GM20431 (cell line): Measurements from ENCODE around the gene NRAS.

ENCODE experiments used
- in situ Hi-C: fragments of 300-500 bp; cut with MseI, MboI; formaldehyde crosslinking; loops from one replicate; pipeline ENCODE4 v1.15.0; 2020; ENCODE audit warnings: low sequenced_read_pairs; ENCODE audit not compliant: unreplicated experiment

The NRAS gene

GRCh38 chr1:114729782-114730181 is 13.2 kb upstream of the NRAS start:
- in situ Hi-C loops: no loop called here

- in situ Hi-C loops: no loop called here
Observed at GRCh38 chr1:114728553-114728952, 12.0 kb upstream of the NRAS start.

DNA sequence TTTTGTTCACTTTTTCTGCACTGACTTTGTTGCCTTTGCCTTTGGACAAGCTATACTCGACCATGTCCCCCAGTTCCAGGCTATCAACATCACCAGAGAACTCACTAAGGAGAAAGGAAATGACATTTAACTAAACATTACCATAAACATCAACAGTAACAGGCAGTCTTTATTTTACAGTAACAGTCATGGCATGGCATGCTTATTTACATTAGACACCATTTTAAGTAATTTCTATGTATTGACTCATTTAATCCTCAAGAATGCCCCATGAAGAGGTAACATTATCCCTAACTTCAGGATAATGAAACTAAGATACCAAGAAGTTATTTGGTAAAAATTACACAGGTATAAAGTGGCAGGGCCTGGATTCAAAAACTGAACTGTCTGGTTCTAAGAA is 8.7 kb upstream of the NRAS start:
- in situ Hi-C loops: no loop called here

DNA sequence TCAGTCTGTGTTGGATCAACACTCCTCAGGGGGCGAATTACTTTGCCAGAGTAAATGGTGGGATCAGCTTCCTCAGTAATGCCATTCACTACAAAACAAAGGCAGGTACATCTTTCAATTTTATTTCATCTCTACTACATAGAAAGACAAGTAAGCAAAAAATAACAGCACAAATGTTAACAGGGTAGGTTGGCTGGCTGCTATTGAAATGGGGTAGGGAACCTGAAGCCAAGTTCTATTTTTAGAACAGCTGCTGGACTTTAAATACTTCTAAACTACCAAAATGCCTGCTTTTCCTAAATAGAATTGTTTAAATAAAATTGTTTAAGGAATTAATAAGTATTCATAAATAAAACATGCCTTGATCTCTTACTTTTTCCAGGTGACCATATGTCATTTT is 7.3 kb upstream of the NRAS start:
- in situ Hi-C loops: no loop called here

DNA sequence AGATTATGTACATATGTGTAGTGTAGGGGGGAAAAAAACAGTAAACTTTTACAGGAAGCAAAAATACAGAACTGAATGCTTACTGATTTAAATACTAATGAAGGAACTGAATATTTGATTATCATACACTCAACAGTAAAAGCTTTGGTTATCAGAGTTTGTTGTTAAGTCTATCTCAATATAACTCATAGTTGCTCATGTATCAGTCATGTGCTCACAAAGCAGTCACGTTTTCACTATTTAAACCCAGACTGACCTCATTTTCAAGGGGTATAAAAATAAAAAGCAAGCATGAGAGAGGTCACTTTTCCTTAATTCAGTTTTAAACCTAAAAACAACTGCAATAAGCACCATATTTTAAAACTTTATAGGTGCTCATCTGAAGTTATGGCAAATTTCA is 6.9 kb upstream of the NRAS start:
- in situ Hi-C loops: no loop called here

DNA sequence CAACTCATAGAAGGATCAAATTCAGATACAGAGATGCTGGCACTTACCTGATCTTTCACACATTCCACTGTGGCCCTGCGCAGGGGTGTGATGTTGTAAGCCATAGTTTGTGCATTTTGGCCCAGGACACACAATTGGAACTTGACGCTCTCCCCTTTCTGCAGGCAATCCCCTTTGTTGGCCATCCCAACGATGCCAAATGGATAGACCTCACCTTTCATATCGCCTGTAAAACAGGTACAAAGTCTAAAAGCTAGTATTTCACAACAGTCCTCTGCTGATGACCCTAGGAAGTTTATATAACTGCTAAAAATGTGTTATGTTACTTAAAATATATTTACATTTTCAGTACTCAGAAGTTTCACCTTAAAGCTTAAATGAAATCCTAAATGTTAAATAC is 3.9 kb upstream of the NRAS start:
- in situ Hi-C loops: no loop called here

GRCh38 chr1:114719424-114719787 is 2.8 kb upstream of the NRAS start:
- in situ Hi-C loops: no loop called here

DNA sequence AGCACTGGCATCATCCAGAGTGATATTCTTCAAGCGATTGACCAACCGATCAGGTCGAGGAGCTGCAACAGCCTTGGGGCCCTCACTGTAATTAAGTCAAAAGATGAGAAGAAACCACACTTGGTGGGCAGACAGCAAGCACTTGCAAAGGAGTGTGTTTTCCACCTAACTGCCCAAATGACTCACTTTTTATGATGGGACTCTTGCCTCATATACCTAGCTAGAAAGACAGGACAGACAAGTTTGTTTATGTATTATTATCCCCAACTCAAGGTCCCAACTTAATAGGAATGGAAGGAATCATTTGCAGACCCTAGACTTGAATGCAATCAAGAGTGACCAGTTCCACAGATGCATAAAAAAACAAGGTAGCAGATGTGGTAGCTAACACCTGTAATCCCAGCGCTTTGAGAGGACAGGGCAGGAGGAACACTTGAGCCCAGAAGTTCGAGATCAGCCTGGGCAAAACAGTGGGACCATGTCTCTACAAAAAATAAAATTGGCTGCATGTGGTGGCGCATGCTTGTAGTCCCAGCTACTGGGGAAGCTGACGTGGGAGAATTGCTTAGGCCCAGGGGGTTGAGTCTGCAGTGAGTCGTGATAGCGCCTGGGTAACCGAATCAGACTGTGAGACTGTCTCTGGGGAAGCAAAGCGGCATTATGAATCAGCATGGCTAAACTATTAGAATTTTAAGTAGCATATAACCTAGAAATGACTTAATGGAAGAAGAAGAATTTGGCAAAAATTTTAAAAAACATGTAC is 2.3 kb upstream of the NRAS start:
- in situ Hi-C loops: no loop called here

- in situ Hi-C loops: no loop called here
Observed at GRCh38 chr1:114715952-114716303, 643 bp downstream of the NRAS start.

DNA sequence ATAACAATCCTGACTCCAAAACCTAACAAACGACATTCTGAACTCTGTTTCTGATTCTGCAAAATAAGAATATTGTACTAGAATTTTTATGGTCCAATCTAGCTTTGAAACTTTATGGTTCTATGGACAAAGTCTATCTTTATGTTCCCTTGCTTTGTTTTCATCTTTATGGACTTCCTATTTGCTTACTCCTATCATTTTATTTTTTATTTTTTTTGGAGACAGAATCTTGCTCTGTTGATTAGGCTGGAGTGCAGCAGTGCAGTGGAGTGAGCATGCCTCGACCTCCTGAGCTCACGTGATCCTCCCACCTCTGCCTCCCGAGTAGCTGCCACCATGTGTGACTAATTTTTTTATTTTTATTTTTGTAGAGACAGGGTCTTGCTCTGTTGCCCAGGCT is 3.6 kb downstream of the NRAS start:
- in situ Hi-C loops: no loop called here

DNA sequence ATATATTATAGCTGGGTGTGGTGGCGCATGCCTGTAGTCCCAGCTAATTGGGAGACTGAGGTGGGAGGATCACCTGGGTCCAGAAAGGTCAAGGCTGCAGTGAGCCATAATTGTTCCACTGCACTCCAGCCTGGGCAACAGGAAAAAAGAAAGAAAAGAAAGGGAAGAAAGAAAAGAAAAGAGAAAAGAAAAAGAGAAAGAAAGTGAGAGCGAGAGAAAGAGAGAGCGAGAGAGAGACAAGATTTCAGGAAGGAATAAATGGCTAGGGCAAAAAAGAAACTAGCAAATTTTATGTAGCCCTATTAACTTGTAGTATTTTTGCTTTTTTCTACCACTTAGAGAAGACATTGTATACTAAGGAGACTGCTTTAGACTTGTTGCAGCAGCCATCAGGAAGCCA is 6.2 kb downstream of the NRAS start:
- in situ Hi-C loops: no loop called here

DNA sequence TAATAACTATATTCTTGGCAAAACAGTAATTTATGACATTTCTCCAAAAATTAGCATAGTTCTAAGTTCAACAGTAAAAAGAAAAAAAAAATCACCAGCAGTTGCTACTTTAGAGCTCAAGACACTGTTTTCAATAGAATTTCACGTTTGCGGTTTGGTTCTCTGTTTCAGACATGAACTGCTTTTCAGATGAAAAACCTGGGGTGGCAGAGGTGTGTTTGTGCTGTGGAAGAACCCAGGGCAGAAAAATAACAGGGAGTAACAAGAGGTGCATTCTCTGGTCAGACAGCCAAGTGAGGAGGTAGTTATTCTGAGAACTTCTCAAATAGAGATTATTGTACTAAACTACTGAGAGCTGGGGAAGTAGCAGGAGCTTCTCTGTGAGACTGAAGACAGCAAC is 9.0 kb downstream of the NRAS start:
- in situ Hi-C loops: no loop called here

DNA sequence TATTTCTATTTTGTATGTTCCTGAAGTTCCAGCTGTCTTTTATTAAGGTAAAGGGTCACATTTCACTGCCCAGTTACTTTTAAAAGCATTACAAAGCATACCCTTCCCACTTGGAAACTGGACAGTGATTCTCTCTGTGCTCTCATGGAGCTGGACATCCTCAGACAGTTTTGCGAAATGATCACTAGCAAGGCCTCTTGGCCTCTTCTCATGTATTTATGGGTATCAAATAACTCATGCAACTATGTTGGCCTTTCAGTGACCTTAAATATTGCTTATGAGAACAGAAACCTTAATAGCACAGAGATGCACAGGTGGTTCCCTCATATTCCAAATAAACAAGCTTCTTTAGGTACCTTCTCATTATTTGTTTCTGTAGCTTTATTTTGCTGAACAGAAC is 13.3 kb downstream of the NRAS start:
- in situ Hi-C loops: no loop called here

DNA sequence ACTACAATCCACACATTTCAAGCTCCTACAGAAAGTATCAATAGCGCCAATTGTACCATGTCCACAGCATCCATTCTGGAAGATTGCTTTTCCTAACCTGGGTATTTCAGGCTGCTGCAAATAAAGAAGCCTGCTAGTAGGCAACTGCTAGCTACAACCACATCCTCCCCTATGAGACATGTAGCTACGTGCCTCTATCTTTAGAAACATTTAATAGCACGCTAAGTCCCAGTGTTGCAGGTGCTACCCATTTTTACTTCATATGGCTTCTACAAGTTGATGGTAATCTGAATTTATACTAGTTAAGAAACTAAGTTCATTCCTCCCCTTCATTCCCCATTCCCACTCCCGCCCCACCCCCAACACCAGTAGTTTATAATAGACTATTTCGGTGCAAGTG is 13.8 kb downstream of the NRAS start:
- in situ Hi-C loops: no loop called here

DNA sequence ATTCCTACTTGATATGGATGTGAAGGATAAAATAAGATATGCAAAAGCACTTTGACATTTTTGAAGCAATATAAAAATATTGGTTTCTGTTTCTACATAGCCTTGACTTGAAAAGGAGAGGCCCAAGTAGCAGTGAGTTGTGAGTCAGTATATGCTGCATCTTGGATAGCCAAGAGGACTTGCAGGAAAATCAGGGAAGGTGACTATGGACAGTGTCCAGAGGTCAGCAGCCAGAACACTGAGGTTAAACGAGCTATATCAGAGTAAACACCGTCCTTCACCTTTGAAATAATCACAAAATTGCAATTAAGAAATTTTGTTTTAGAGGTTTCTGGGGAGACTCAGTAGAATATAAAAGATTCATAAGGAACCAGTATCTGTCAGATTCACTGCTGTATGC is 14.6 kb downstream of the NRAS start:
- in situ Hi-C loops: no loop called here

DNA sequence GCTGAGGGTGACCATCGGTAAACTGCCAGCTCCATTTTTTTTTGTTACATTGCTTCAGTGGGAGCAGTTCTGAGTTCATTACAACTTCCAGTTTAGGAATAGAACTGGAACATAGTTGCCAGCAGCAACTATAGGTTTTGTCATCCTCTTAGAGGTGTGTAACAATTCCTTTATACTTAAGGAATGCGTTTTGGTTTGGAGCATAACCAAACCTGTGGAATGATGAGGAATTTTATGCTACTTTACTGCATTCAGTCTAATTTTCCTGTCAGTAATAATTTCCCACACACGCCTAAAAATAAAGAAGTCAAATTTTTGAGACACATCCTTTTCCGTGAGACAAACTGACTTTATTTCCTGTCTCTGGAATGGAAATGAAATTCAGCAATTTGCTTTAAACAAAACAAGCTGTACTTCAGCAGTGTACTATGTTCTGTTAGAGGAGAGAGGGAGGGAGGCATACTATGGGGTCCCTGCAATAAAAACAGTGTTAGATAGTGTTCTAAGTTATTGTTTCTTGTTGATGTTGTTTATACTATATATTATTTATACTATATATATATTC is 16.5 kb downstream of the NRAS start:
- in situ Hi-C loops: no loop called here

- in situ Hi-C loops: no loop called here
Observed at GRCh38 chr1:114696810-114697209, 19.8 kb downstream of the NRAS start.

DNA sequence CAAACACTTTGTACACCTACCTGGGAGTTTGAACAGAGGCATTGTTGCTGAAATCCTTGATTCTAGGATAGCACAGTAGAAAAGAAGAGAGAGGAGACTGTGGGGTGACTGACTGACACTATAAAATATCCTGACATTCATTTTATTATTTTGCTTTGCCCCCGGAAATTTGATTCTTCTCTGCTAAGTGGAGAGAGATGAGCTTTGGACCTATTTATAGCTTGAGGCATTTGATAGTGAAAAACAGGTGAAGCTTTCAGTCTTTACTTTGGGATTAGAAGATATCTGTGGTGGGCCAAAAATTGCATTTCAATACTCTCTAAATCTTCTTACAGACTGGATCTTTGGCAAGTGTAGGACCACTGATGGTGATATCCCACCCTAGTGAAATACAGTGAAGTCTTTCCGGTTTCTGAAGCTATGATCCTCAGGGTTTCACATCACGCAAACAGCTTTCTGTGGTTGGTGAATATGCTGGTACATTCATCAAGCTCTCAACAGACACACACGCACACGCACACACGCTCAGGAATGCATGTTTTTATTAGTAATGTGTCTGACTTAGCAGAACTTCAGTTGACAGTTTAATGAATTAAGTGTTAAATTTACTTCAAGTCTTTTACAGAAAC is 21.0 kb downstream of the NRAS start, which contains the start of gene AMPD1:
AMPD1 (minus strand) TSS at position 117 of the 629 bp plus-strand sequence; CDS start at position 42, 75 bp downstream.
- in situ Hi-C loops: no loop called here

DNA sequence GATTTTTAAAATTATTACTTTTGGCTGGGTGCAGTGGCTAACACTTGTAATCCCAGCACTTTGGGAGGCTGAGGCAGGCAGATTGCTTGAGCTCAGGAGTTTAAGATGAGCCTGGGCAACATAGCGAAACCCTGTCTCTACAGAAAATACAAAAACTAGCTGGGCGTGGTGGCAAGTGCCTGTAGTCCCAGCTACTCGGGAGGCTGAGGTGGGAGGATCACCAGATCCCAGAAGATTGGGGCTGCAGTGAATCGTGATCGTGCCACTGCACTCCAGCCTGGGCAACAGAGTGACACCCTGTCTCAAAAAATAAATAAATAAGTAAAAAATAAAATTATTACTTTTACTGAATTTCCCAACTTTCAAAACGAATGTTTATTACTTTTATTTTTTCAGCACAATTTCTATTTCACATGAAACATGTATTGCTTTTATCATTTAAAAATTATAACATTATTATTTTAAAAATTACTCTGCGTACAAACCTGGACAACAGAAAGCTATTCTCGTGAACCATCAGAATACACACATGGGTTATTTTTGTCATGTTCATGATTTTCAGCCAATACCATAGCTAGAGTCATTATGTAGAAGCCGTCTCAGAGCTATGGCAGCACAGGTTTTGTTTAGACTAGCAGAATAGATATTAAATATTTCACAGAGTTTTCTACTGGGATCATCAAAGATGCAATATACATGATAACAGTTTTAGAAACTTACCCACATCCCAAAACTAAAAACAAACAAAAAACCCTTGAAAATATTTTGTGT is 21.8 kb downstream of the NRAS start:
- in situ Hi-C loops: no loop called here

GRCh38 chr1:114692947-114693346 is 23.6 kb downstream of the NRAS start:
- in situ Hi-C loops: no loop called here

GRCh38 chr1:114691061-114691460 is 25.5 kb downstream of the NRAS start:
- in situ Hi-C loops: no loop called here
